Cardiac fibroblast (primary cell): ENCODE measurements around the gene NCOA7.

ENCODE experiments used
- DNase-seq, 2 donors: peaks; one replicate each; pipeline versions ENCODE4 v3.0.0 to v3.0.0-alpha.2; 2010; ENCODE audit warnings: low read depth in 2 of 2
- H3K4me3 ChIP-seq, 2 donors: replicated peaks in 1 of 2; 1 replicate in 1 of 2; 2 replicates in 1 of 2; pipeline ENCODE4 v1.5.1; 2011; ENCODE audit warnings: low read depth in 2 of 2, low read length in 2 of 2, mild to moderate bottlenecking in 2 of 2, moderate library complexity in 1 of 2
- CTCF ChIP-seq: IDR thresholded peaks from one replicate; pipeline ENCODE4 v1.5.1; 2011; ENCODE audit warnings: low read depth, mild to moderate bottlenecking, low read length, inconsistent platforms

Gene NCOA7

GRCh38 chr6:125790358-125791150, at the start of gene NCOA7:
Gene NCOA7, plus strand, starts transcription at chr6:125790960. Its CDS starts 24,395 bp downstream, at chr6:125815355.
- peak; percentile 62 to 83 for DNase-seq

GRCh38 chr6:125741336-125741735, 49.4 kb upstream of the NCOA7 start:
- TF ChIP-seq CTCF = no peak
- DNase-seq = no peak
- no peak overlapping the region for H3K4me3 ChIP-seq

More at GRCh38 chr6:125790358-125791150, at the start of gene NCOA7:
- TF ChIP-seq CTCF = no peak
- peak within 1 kb of the TSS; percentile 82 to 96 for H3K4me3 ChIP-seq

- no peak for DNase-seq
- TF ChIP-seq CTCF = no peak
- no peak overlapping the region for H3K4me3 ChIP-seq
Observed at GRCh38 chr6:125742024-125742423, 48.7 kb upstream of the NCOA7 start.

GRCh38 chr6:125742464-125743120, 48.2 kb upstream of the NCOA7 start:
- no peak for DNase-seq
- H3K4me3 ChIP-seq = no peak overlapping the region
- no peak for TF ChIP-seq CTCF

- TF ChIP-seq CTCF = no peak
- DNase-seq = no peak
- H3K4me3 ChIP-seq = no peak overlapping the region
Observed at GRCh38 chr6:125743604-125744003, 47.2 kb upstream of the NCOA7 start.

- DNase-seq = no peak
- TF ChIP-seq CTCF = no peak
- H3K4me3 ChIP-seq = no peak overlapping the region
Observed at GRCh38 chr6:125745281-125746018, 45.3 kb upstream of the NCOA7 start.
